Measurements from ENCODE around the gene CPEB4. TPM values are rescaled to one million over a fixed set of nuclear protein-coding genes. Genes with fewer than 3 reads are reported as not detected.

The CPEB4 gene
- total and polyA plus RNA-seq, 2 experiments from 2014 or later: 5.9 to 10.2 TPM

GRCh38 chr5:173961418-173961817 is 73.3 kb downstream of the CPEB4 start (continued):
- TF ChIP-seq ZNF462 (CRISPR knock-in tag; IDR thresholded peaks at IDR 0.05) (no peak), REST (IDR thresholded peaks at IDR 0.05; ENCODE audit: unreplicated experiment) (no peak), ZNF114 (CRISPR knock-in tag; IDR thresholded peaks at IDR 0.05) (no peak), EZH2 (IDR thresholded peaks at IDR 0.05; ENCODE audit: low read depth, unreplicated experiment) (no peak), CREB1 (CRISPR knock-in tag; IDR thresholded peaks at IDR 0.05; ENCODE audit: low read depth) (no peak)
- TF ChIP-seq, protein P1, sequence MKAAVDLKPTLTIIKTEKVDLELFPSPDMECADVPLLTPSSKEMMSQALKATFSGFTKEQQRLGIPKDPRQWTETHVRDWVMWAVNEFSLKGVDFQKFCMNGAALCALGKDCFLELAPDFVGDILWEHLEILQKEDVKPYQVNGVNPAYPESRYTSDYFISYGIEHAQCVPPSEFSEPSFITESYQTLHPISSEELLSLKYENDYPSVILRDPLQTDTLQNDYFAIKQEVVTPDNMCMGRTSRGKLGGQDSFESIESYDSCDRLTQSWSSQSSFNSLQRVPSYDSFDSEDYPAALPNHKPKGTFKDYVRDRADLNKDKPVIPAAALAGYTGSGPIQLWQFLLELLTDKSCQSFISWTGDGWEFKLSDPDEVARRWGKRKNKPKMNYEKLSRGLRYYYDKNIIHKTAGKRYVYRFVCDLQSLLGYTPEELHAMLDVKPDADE (IDR thresholded peaks at IDR 0.05): no peak
